GM12878 (cell line): ENCODE measurements around the gene TMPRSS3. TPM values are rescaled to one million over a fixed set of nuclear protein-coding genes. Genes with fewer than 3 reads are reported as not detected.

Experiments used
- ATAC-seq: fragments of 200-7000 bp; cut with Tn5 transposase; 3 replicates; pipeline ENCODE4 v1.9.1; 2020; ENCODE audit warnings: mild to moderate bottlenecking, moderate library complexity
- BruUV-seq: library from RNA; stranded (reverse); fragments of 400-500 nt; replicated peaks from 2 replicates; lab custom pipeline; 2021; lab: Mats Ljungman, UMichigan
- CTCF ChIA-PET: fragments of 300-600 bp; sonication (Branson Sonifier 250); formaldehyde crosslinking; extraction: SDS; loops from one replicate; lab custom pipeline; 2021; ENCODE audit warnings: inconsistent platforms; lab: Yijun Ruan, JAX
- POLR2A ChIA-PET: fragments of 350-600 bp; formaldehyde crosslinking; extraction: SDS; loops from one replicate; lab custom pipeline; 2021; ENCODE audit warnings: inconsistent platforms; lab: Charles Lee
- RAD21 ChIA-PET: fragments of 300-600 bp; sonication (Branson Sonifier 250); formaldehyde crosslinking; loops from one replicate; lab custom pipeline; 2023; ENCODE audit warnings: antibody characterized with exemption; ENCODE audit not compliant: unreplicated experiment; lab: Charles Lee
- SMC1A ChIA-PET: fragments of 300-600 bp; sonication (Branson Sonifier 250); formaldehyde crosslinking; loops from one replicate; lab custom pipeline; 2023; ENCODE audit not compliant: unreplicated experiment, uncharacterized antibody; lab: Charles Lee
- DNase-seq: peaks from one replicate; pipeline ENCODE4 v3.0.0-alpha.2; 2011; ENCODE audit warnings: low read depth, low spot score
- FAIRE-seq: peaks from 3 replicates; lab custom pipeline; 2011; peaks lifted over from hg19 to GRCh38; lab: Jason Lieb, UNC
- H2AFZ ChIP-seq: 2 replicates; pipeline ENCODE4 v1.6.0; 2011; ENCODE audit warnings: low read depth, low read length, control low read depth; ENCODE audit not compliant: control insufficient read depth
- H3K27ac ChIP-seq: 2 replicates; pipeline ENCODE4 v1.5.1; 2011; ENCODE audit warnings: control low read depth; ENCODE audit not compliant: control insufficient read depth, insufficient read depth
- H3K27me3 ChIP-seq, 2 experiments: replicated peaks in 1 of 2; 2 replicates each; pipeline versions ENCODE4 v1.6.0 to v1.6.1; 2011; ENCODE audit warnings: low read length in 1 of 2; ENCODE audit not compliant: control insufficient read depth in 2 of 2, insufficient read depth in 2 of 2
- H3K36me3 ChIP-seq, 2 experiments: 2 replicates each; pipeline ENCODE4 v1.5.1; 2011; ENCODE audit warnings: low read length in 1 of 2; ENCODE audit not compliant: control insufficient read depth in 2 of 2, insufficient read depth in 2 of 2
- H3K4me1 ChIP-seq: 2 replicates; pipeline ENCODE4 v1.6.1; 2011; ENCODE audit warnings: mild to moderate bottlenecking, low read length, moderate library complexity, mixed read lengths; ENCODE audit not compliant: control insufficient read depth, insufficient read depth
- H3K4me2 ChIP-seq: 2 replicates; pipeline ENCODE4 v1.6.0; 2011; ENCODE audit warnings: control low read depth; ENCODE audit not compliant: control insufficient read depth, insufficient read depth
- H3K4me3 ChIP-seq: fragments of 200-600 bp; sonication (generic); 2 replicates; pipeline ENCODE4 v1.5.1; 2016
- H3K79me2 ChIP-seq: 2 replicates; pipeline ENCODE4 v1.6.0; 2011; ENCODE audit warnings: low read length; ENCODE audit not compliant: control insufficient read depth, insufficient read depth
- H3K9ac ChIP-seq: 2 replicates; pipeline ENCODE4 v1.8.0; 2011; ENCODE audit warnings: low read length, control low read depth, mixed read lengths; ENCODE audit not compliant: control insufficient read depth, insufficient read depth
- H3K9me3 ChIP-seq: replicated peaks from 3 replicates; pipeline ENCODE4 v1.5.1; 2011; ENCODE audit warnings: mild to moderate bottlenecking, low read length; ENCODE audit not compliant: control insufficient read depth, insufficient read depth
- H4K20me1 ChIP-seq: 2 replicates; pipeline ENCODE4 v1.6.0; 2011; ENCODE audit not compliant: control insufficient read depth, insufficient read depth
- CREB1 ChIP-seq: IDR thresholded peaks from 2 replicates; pipeline ENCODE4 v1.6.1; 2012; ENCODE audit warnings: low read depth, mild to moderate bottlenecking, inconsistent platforms
- ETV6 ChIP-seq, 2 experiments: fragments of 450-650 bp in 1 of 2; IDR thresholded peaks in 1 of 2; conservative IDR thresholded peaks in 1 of 2; 2 replicates each; pipeline ENCODE4 v1.6.1; 2014; ENCODE audit warnings: antibody characterized with exemption in 1 of 2, borderline replicate concordance in 1 of 2, low read depth in 1 of 2, mild to moderate bottlenecking in 1 of 2, moderate library complexity in 1 of 2
- EZH2 ChIP-seq: IDR thresholded peaks from 2 replicates; pipeline ENCODE4 v1.6.1; 2012; ENCODE audit warnings: low read depth, mild to moderate bottlenecking, control low read depth, inconsistent platforms, low read length, borderline replicate concordance; ENCODE audit not compliant: control insufficient read depth
- FOXK2 ChIP-seq: fragments of 450-650 bp; IDR thresholded peaks from 2 replicates; pipeline ENCODE4 v1.6.1; 2017; ENCODE audit warnings: mild to moderate bottlenecking, moderate library complexity
- GATAD2B ChIP-seq: fragments of 450-650 bp; conservative IDR thresholded peaks from 2 replicates; pipeline ENCODE4 v1.6.1; 2017; ENCODE audit warnings: low read depth, mild to moderate bottlenecking, moderate library complexity
- HDAC6 ChIP-seq: fragments of 200-600 bp; sonication (generic); IDR thresholded peaks from one replicate; pipeline ENCODE4 v1.8.0; 2017; ENCODE audit warnings: antibody characterized with exemption; ENCODE audit not compliant: unreplicated experiment
- HSF1 ChIP-seq: fragments of 150-350 bp; IDR thresholded peaks from 2 replicates; pipeline ENCODE4 v1.6.1; 2014; ENCODE audit warnings: mild to moderate bottlenecking, low read depth, low read length
- JUNB ChIP-seq: IDR thresholded peaks from 2 replicates; pipeline ENCODE4 v1.6.1; 2016; ENCODE audit warnings: antibody characterized with exemption, mild to moderate bottlenecking
- NFXL1 ChIP-seq: fragments of 450-650 bp; IDR thresholded peaks from 2 replicates; pipeline ENCODE4 v1.6.1; 2017; ENCODE audit warnings: antibody characterized with exemption, mild to moderate bottlenecking, borderline replicate concordance
- NFYA ChIP-seq: IDR thresholded peaks from 2 replicates; pipeline ENCODE4 v1.6.1; 2011; ENCODE audit warnings: low read depth, mild to moderate bottlenecking, low read length, improper control_type of control experiment, borderline replicate concordance
- NR2C1 ChIP-seq: fragments of 450-650 bp; IDR thresholded peaks from 2 replicates; pipeline ENCODE4 v1.6.1; 2017; ENCODE audit warnings: antibody characterized with exemption, mild to moderate bottlenecking, moderate library complexity
- NR2C2 ChIP-seq: IDR thresholded peaks from 2 replicates; pipeline ENCODE4 v1.6.1; 2011; ENCODE audit warnings: borderline replicate concordance, low read depth; ENCODE audit not compliant: control insufficient read depth, insufficient read length
- RAD21 ChIP-seq: IDR thresholded peaks from 2 replicates; pipeline ENCODE4 v1.6.1; 2011; ENCODE audit warnings: mild to moderate bottlenecking, low read depth, low read length, moderate library complexity; ENCODE audit not compliant: insufficient read depth
- SMAD1 ChIP-seq: fragments of 450-650 bp; IDR thresholded peaks from 2 replicates; pipeline ENCODE4 v1.6.1; 2018; ENCODE audit warnings: mild to moderate bottlenecking, low read depth; ENCODE audit not compliant: partially characterized antibody
- SPI1 ChIP-seq: IDR thresholded peaks from 2 replicates; pipeline ENCODE4 v1.6.1; 2011; ENCODE audit warnings: low read depth, mild to moderate bottlenecking, low read length, moderate library complexity, borderline replicate concordance; ENCODE audit not compliant: insufficient read depth
- ZNF217 ChIP-seq: fragments of 450-650 bp; IDR thresholded peaks from 2 replicates; pipeline ENCODE4 v1.6.1; 2017; ENCODE audit warnings: antibody characterized with exemption, mild to moderate bottlenecking
- WGBS: methylation state at CpG from one replicate; pipeline ENCODE4 v1.1.6; 2016; ENCODE audit warnings: low lambda C conversion rate; ENCODE audit not compliant: insufficient replicate concordance, insufficient coverage; ENCODE audit errors: missing lambda C conversion rate; 5-methylcytosine and 5-hydroxymethylcytosine counted together
- in situ Hi-C: fragments of 300-500 bp; cut with MboI; formaldehyde crosslinking; loops from 9 replicates; pipeline ENCODE4 v1.14.3; 2018; ENCODE audit warnings: mixed read lengths
- intact Hi-C: fragments of 100-400 bp; cut with micrococcal nuclease; formaldehyde crosslinking; loops from one replicate; pipeline ENCODE4 v1.14.2; 2022; ENCODE audit not compliant: unreplicated experiment
- polyA plus RNA-seq, 11 experiments: library from polyadenylated mRNA; depleted of rRNA in 4 of 11; unstranded in 6 of 11; stranded (reverse) in 5 of 11; fragments of >200 nt; fragmentation: Nextera tagmentation in 4 of 11; fragmentation: Illumina TruSeq in 1 of 11; extraction: Ambion mirVana in 4 of 11; extraction: Trizol in 1 of 11; gene quantifications; 1 replicate in 1 of 11; 2 replicates in 10 of 11; pipeline versions ENCODE4 v1.2.1 to v1.2.3, GENCODE V29; 2011 to 2016; ENCODE audit warnings: inconsistent platforms in 2 of 11, missing spikeins in 2 of 11, low read depth in 1 of 11
- total RNA-seq, 4 experiments: library from RNA; depleted of rRNA in 3 of 4; stranded (reverse); fragments of >200 nt in 3 of 4; fragmentation: Illumina TruSeq in 1 of 4; extraction: Trizol in 1 of 4; gene quantifications; 2 replicates each; pipeline versions ENCODE4 v1.2.1 to v1.2.3, GENCODE V29; 2013 to 2021
- TF ChIP-seq, protein P1 (sequence below): fragments of 450-650 bp; IDR thresholded peaks from 2 replicates; pipeline ENCODE4 v1.6.1; 2017; ENCODE audit warnings: mild to moderate bottlenecking
- TF ChIP-seq, protein P2 (sequence below): fragments of 450-650 bp; IDR thresholded peaks from 2 replicates; pipeline ENCODE4 v1.6.1; 2016; ENCODE audit warnings: mild to moderate bottlenecking

Gene TMPRSS3
- total and polyA plus RNA-seq, 10 of the 15 experiments (the other 5 are each of a cell fraction or from before 2014, with no cell fraction given) = 0.51 to 1.5 (median 0.82) TPM; not detected in 1

- ChIA-PET RAD21 (no interaction called here), CTCF (interaction anchor here (0.9 kb wide), 1 partner anchor 34 kb away, joined by 3 read pairs; no protein-coding TSS in a partner anchor), SMC1A (interaction anchor here (4.1 to 4.8 kb wide), 2 partner anchors 9 to 32 kb away, joined by 19 to 124 read pairs; no protein-coding TSS in a partner anchor), POLR2A (no interaction called here)
- no peak for ATAC-seq
- in situ Hi-C loops = no loop called here
- Histone ChIP-seq H3K27me3 (no peaks in the 10 kb centered on the region), H3K79me2 (peaks cover 12% of the 10 kb centered on the region), H3K4me3 (no peak overlapping the region), H3K27ac (peak overlapping the region; percentile 21), H2AFZ (no peak overlapping the region), H4K20me1 (no peaks in the 10 kb centered on the region), H3K4me2 (peak overlapping the region; percentile 56; the same call in 1 of the 2 replicates), H3K4me1 (peaks cover 60% of the 10 kb centered on the region), H3K9me3 (no peaks in the 10 kb centered on the region), H3K36me3 (no peaks in the 10 kb centered on the region), H3K9ac (no peak overlapping the region)
- no TSS peak for BruUV-seq
- TF ChIP-seq GATAD2B = no peak
- no peak for TF ChIP-seq NR2C2
- TF ChIP-seq, protein P1, sequence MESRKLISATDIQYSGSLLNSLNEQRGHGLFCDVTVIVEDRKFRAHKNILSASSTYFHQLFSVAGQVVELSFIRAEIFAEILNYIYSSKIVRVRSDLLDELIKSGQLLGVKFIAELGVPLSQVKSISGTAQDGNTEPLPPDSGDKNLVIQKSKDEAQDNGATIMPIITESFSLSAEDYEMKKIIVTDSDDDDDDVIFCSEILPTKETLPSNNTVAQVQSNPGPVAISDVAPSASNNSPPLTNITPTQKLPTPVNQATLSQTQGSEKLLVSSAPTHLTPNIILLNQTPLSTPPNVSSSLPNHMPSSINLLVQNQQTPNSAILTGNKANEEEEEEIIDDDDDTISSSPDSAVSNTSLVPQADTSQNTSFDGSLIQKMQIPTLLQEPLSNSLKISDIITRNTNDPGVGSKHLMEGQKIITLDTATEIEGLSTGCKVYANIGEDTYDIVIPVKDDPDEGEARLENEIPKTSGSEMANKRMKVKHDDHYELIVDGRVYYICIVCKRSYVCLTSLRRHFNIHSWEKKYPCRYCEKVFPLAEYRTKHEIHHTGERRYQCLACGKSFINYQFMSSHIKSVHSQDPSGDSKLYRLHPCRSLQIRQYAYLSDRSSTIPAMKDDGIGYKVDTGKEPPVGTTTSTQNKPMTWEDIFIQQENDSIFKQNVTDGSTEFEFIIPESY = no peak
- TF ChIP-seq CREB1 = no peak
- TF ChIP-seq RAD21 = no peak
- TF ChIP-seq, protein P2, sequence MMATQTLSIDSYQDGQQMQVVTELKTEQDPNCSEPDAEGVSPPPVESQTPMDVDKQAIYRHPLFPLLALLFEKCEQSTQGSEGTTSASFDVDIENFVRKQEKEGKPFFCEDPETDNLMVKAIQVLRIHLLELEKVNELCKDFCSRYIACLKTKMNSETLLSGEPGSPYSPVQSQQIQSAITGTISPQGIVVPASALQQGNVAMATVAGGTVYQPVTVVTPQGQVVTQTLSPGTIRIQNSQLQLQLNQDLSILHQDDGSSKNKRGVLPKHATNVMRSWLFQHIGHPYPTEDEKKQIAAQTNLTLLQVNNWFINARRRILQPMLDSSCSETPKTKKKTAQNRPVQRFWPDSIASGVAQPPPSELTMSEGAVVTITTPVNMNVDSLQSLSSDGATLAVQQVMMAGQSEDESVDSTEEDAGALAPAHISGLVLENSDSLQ = no peak
- TF ChIP-seq NR2C1 = no peak
- TF ChIP-seq ZNF217 = no peak
- TF ChIP-seq SPI1 = no peak
- TF ChIP-seq NFYA = no peak
- TF ChIP-seq EZH2 = no peak
- no peak for TF ChIP-seq ETV6 (conservative IDR thresholded peaks at IDR 0.05 in 1 of 2, IDR thresholded peaks at IDR 0.05 in 1 of 2; ENCODE audit: borderline replicate concordance in 1 of 2, low read depth in 1 of 2)
- no peak for TF ChIP-seq HSF1
- no peak for TF ChIP-seq JUNB
- TF ChIP-seq NFXL1 = no peak
- TF ChIP-seq HDAC6 = no peak
- TF ChIP-seq FOXK2 = no peak
- no peak for TF ChIP-seq SMAD1
- WGBS = 57% methylated on average over 2 of the region's 2 CpGs
- FAIRE-seq = no peak
- DNase-seq = no peak
- intact Hi-C loops = no loop called here
Observed at GRCh38 chr21:42390696-42391095, 5.2 kb downstream of the TMPRSS3 start.
